K562 (cell line): ENCODE measurements around the gene SLC37A2. TPM values are rescaled to one million over a fixed set of nuclear protein-coding genes. Genes with fewer than 3 reads are reported as not detected.

Experiments used
- BRF1 ChIP-seq: IDR thresholded peaks from 3 replicates; pipeline ENCODE4 v1.6.1; 2011; ENCODE audit warnings: borderline replicate concordance, mild to moderate bottlenecking; ENCODE audit not compliant: insufficient read length; ENCODE audit errors: extremely low read depth
- CAMTA2 ChIP-seq: fragments of 250-450 bp; sonication (Bioruptor Pico); conservative IDR thresholded peaks from 2 replicates; pipeline ENCODE4 v1.5.1; 2022
- CEBPG ChIP-seq, 3 experiments: fragments of 200-800 bp in 1 of 3; sonication (Bioruptor generic) in 1 of 3; sonication (generic) in 1 of 3; formaldehyde crosslinking in 1 of 3; IDR thresholded peaks in 2 of 3; conservative IDR thresholded peaks in 1 of 3; 2 replicates each; pipeline versions ENCODE4 v1.6.1 to v1.8.0; 2016 to 2022; ENCODE audit warnings: missing compliant biosample characterization in 2 of 3, missing genetic modification characterization in 2 of 3, mild to moderate bottlenecking in 1 of 3, missing genetic modification reagents in 1 of 3
- ELF1 ChIP-seq: fragments of 200-800 bp; sonication (Bioruptor generic); IDR thresholded peaks from 2 replicates; pipeline ENCODE4 v1.6.1; 2016; ENCODE audit warnings: missing genetic modification characterization, missing compliant biosample characterization
- FOSL1 ChIP-seq: fragments of 200-800 bp; sonication (Bioruptor generic); conservative IDR thresholded peaks from 2 replicates; pipeline ENCODE4 v1.6.1; 2016; ENCODE audit warnings: missing genetic modification characterization, missing compliant biosample characterization
- GATAD2B ChIP-seq: fragments of 450-650 bp; IDR thresholded peaks from 2 replicates; pipeline ENCODE4 v1.6.1; 2017; ENCODE audit warnings: mild to moderate bottlenecking, borderline replicate concordance
- HDAC1 ChIP-seq, 2 experiments: fragments of 450-650 bp; IDR thresholded peaks; 2 replicates each; pipeline ENCODE4 v1.6.1; 2016 to 2017; ENCODE audit warnings: inconsistent platforms in 1 of 2, mild to moderate bottlenecking in 1 of 2, moderate library complexity in 1 of 2
- ILF3 ChIP-seq: fragments of 450-650 bp; IDR thresholded peaks from 2 replicates; pipeline ENCODE4 v1.6.1; 2018; ENCODE audit warnings: antibody characterized with exemption, mild to moderate bottlenecking, moderate library complexity, borderline replicate concordance
- SMC3 ChIP-seq: conservative IDR thresholded peaks from 2 replicates; pipeline ENCODE4 v1.6.1; 2011; ENCODE audit warnings: low read depth, low read length, improper control_type of control experiment; ENCODE audit not compliant: insufficient read depth
- SPI1 ChIP-seq: IDR thresholded peaks from 2 replicates; pipeline ENCODE4 v1.6.1; 2011; ENCODE audit warnings: low read depth, low read length, control low read depth, borderline replicate concordance
- ZBTB8A ChIP-seq: fragments of 450-650 bp; IDR thresholded peaks from 2 replicates; pipeline ENCODE4 v1.6.1; 2018; ENCODE audit warnings: mild to moderate bottlenecking, moderate library complexity; ENCODE audit not compliant: partially characterized antibody
- ZNF197 ChIP-seq: fragments of 200-800 bp; sonication (Bioruptor generic); IDR thresholded peaks from 2 replicates; pipeline ENCODE4 v1.6.1; 2016; ENCODE audit warnings: low read depth, missing genetic modification characterization, missing compliant biosample characterization
- ZNF436 ChIP-seq: fragments of 250-450, 450-650 bp; sonication (Bioruptor Pico); formaldehyde crosslinking; IDR thresholded peaks from 2 replicates; pipeline ENCODE4 v1.7.0; 2020; ENCODE audit warnings: mild to moderate bottlenecking
- polyA plus RNA-seq, 8 experiments: library from polyadenylated mRNA; depleted of rRNA in 4 of 8; stranded (reverse) in 5 of 8; unstranded in 3 of 8; fragments of >200 nt; fragmentation: Nextera tagmentation in 2 of 8; fragmentation: Illumina TruSeq in 1 of 8; extraction: Ambion mirVana in 2 of 8; extraction: Trizol in 1 of 8; gene quantifications; 2 replicates each; pipeline versions ENCODE4 v1.2.1 to v1.2.3, GENCODE V29; 2011 to 2014; ENCODE audit warnings: inconsistent platforms in 1 of 8, missing spikeins in 1 of 8
- total RNA-seq, 7 experiments: library from RNA; depleted of rRNA in 6 of 7; stranded (reverse); fragments of >200 nt in 6 of 7; fragmentation: Illumina TruSeq in 2 of 7; extraction: Trizol in 2 of 7; gene quantifications; 2 replicates each; pipeline versions ENCODE4 v1.2.1 to v1.2.3, GENCODE V29; 2011 to 2021; ENCODE audit warnings: low replicate concordance in 1 of 7
- TF ChIP-seq, protein P1 (sequence below): fragments of 450-650 bp; IDR thresholded peaks from 2 replicates; pipeline ENCODE4 v1.7.1; 2018; ENCODE audit warnings: mild to moderate bottlenecking, low read depth; ENCODE audit not compliant: partially characterized antibody
- TF ChIP-seq, protein P2 (sequence below), 3 experiments: IDR thresholded peaks in 2 of 3; conservative IDR thresholded peaks in 1 of 3; 2 replicates each; pipeline ENCODE4 v1.5.1; 2011 to 2012; ENCODE audit warnings: low read length in 3 of 3, mild to moderate bottlenecking in 3 of 3, control low read depth in 2 of 3, improper control_type of control experiment in 1 of 3, inconsistent platforms in 1 of 3, low read depth in 1 of 3, mixed read lengths in 1 of 3, moderate library complexity in 1 of 3; ENCODE audit not compliant: insufficient read depth in 2 of 3
- TF ChIP-seq, protein P3 (sequence below): fragments of 450-650 bp; formaldehyde crosslinking; IDR thresholded peaks from 2 replicates; pipeline ENCODE4 v1.4.0; 2020; ENCODE audit warnings: mild to moderate bottlenecking, mixed read lengths
- TF ChIP-seq, protein P4 (sequence below): sonication (generic); formaldehyde crosslinking; IDR thresholded peaks from 2 replicates; pipeline ENCODE4 v1.8.1; 2023; ENCODE audit warnings: mild to moderate bottlenecking, missing genetic modification reagents, moderate library complexity

The SLC37A2 gene
- total and polyA plus RNA-seq, 9 of the 15 experiments (the other 6 are each of a cell fraction or from before 2014, with no cell fraction given): 0.01 to 1.2 (median 0.52) TPM

DNA sequence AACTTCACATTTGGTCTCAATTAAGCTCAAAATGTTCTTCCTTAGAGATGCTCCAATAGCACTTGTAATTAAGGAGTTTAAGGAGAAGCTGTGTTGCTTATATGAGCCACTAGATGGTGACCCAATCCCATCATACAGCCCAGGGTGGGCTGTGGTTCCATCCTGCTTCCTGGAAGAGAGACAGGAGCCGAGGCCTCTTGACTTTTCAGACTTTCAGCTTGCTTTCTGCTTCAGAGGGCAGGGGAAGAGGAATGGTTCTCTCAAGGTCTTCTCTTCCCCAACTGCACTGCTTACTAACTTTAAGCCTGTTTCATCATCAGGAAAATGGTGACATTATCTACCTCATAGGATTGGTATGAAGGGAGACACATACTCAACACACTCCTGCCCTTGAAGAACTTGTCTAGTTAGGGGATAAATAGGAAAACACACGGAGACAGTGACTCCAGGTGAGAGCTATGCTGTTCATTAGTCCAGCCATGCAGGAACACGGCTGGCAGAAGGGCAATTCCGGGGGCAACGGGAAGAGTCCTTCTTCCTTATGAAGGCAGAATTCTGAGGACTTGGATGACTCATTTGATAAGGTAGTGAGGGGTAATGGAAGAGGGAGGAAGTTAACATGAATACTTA, 28.3 kb downstream of the SLC37A2 start (continued):
- TF ChIP-seq CEBPG (CRISPR knock-in tag; IDR thresholded peaks at IDR 0.05) (0 out of 2 replicates have a peak, but pooled peaks have one; percentile 7), CEBPG (tag; conservative IDR thresholded peaks at IDR 0.05 in 1 of 2, IDR thresholded peaks at IDR 0.05 in 1 of 2) (peak in 1 of 2 experiments; percentile 77; a peak in 2 of 4 replicates), ZNF436 (CRISPR knock-in tag) (no peak), SMC3 (peak; percentile 59), ILF3 (no peak), HDAC1 (IDR thresholded peaks at IDR 0.05) (no peak), BRF1 (no peak), ELF1 (peak; percentile 52), ZNF197 (CRISPR knock-in tag) (no peak), SPI1 (peak; percentile 8; the same call in 1 of the 2 replicates), ZBTB8A (no peak), GATAD2B (no peak), CAMTA2 (CRISPR knock-in tag) (no peak), FOSL1 (tag) (peak; percentile 86)
- TF ChIP-seq, protein P1, sequence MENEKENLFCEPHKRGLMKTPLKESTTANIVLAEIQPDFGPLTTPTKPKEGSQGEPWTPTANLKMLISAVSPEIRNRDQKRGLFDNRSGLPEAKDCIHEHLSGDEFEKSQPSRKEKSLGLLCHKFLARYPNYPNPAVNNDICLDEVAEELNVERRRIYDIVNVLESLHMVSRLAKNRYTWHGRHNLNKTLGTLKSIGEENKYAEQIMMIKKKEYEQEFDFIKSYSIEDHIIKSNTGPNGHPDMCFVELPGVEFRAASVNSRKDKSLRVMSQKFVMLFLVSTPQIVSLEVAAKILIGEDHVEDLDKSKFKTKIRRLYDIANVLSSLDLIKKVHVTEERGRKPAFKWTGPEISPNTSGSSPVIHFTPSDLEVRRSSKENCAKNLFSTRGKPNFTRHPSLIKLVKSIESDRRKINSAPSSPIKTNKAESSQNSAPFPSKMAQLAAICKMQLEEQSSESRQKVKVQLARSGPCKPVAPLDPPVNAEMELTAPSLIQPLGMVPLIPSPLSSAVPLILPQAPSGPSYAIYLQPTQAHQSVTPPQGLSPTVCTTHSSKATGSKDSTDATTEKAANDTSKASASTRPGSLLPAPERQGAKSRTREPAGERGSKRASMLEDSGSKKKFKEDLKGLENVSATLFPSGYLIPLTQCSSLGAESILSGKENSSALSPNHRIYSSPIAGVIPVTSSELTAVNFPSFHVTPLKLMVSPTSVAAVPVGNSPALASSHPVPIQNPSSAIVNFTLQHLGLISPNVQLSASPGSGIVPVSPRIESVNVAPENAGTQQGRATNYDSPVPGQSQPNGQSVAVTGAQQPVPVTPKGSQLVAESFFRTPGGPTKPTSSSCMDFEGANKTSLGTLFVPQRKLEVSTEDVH: no peak
- TF ChIP-seq, protein P2, sequence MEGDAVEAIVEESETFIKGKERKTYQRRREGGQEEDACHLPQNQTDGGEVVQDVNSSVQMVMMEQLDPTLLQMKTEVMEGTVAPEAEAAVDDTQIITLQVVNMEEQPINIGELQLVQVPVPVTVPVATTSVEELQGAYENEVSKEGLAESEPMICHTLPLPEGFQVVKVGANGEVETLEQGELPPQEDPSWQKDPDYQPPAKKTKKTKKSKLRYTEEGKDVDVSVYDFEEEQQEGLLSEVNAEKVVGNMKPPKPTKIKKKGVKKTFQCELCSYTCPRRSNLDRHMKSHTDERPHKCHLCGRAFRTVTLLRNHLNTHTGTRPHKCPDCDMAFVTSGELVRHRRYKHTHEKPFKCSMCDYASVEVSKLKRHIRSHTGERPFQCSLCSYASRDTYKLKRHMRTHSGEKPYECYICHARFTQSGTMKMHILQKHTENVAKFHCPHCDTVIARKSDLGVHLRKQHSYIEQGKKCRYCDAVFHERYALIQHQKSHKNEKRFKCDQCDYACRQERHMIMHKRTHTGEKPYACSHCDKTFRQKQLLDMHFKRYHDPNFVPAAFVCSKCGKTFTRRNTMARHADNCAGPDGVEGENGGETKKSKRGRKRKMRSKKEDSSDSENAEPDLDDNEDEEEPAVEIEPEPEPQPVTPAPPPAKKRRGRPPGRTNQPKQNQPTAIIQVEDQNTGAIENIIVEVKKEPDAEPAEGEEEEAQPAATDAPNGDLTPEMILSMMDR (IDR thresholded peaks at IDR 0.05 in 2 of 3, conservative IDR thresholded peaks at IDR 0.05 in 1 of 3; ENCODE audit: insufficient read depth in 2 of 3, low read depth in 1 of 3, low read length in 3 of 3): peak; percentile 65 to 81 (median 78)
- TF ChIP-seq, protein P3, sequence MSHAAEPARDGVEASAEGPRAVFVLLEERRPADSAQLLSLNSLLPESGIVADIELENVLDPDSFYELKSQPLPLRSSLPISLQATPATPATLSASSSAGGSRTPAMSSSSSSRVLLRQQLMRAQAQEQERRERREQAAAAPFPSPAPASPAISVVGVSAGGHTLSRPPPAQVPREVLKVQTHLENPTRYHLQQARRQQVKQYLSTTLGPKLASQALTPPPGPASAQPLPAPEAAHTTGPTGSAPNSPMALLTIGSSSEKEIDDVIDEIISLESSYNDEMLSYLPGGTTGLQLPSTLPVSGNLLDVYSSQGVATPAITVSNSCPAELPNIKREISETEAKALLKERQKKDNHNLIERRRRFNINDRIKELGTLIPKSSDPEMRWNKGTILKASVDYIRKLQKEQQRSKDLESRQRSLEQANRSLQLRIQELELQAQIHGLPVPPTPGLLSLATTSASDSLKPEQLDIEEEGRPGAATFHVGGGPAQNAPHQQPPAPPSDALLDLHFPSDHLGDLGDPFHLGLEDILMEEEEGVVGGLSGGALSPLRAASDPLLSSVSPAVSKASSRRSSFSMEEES: no peak
- TF ChIP-seq, protein P4, sequence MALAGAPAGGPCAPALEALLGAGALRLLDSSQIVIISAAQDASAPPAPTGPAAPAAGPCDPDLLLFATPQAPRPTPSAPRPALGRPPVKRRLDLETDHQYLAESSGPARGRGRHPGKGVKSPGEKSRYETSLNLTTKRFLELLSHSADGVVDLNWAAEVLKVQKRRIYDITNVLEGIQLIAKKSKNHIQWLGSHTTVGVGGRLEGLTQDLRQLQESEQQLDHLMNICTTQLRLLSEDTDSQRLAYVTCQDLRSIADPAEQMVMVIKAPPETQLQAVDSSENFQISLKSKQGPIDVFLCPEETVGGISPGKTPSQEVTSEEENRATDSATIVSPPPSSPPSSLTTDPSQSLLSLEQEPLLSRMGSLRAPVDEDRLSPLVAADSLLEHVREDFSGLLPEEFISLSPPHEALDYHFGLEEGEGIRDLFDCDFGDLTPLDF: no peak
